SKM-1 (cell line): ENCODE measurements around the gene SYT2.

Experiments
- DNase-seq: peaks from one replicate; lab custom pipeline; 2025; ENCODE audit not compliant: unreplicated experiment; lab: John Stamatoyannopoulos, UW

Gene SYT2

DNA sequence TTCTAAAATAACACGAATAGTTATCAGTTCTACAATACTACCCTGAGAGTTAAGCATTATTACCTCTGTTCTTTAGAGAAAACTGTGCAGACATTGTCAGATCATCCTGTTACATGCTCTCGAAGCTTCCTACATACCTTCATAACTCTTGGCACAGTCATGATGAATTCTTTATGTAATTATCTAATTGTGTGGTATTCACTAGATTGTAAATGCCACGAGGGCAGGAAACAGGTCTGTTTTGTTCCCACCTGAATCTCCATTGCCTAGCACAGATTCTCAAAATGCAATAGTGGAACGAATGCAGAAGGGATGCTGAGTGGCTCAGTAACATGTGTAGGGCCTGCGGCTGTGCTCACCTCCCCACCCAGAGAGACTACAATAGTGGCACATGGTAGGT is 3.4 kb downstream of the SYT2 start:
- no peak for DNase-seq

- no peak for DNase-seq
Observed at GRCh38 chr1:202704601-202705000, 5.7 kb downstream of the SYT2 start.

DNA sequence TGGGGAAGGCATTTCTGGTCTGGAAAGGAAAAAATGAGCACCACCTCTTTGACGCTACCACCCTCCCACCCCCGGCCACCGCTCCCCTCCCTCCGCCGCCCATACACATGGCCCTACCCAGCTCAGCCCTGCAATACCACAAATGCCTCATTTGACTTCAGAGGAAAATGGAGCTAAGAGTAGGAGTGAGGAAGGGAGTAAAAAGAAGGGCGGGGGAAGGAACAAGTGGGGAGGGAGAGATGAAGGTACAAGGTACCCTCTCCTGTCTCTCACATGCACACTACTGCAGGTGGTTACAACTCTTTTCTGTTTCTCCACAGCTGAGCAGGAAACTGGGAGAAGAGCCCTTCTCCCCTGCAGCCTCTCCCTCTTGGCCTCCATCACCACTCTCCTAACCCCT is 7.1 kb downstream of the SYT2 start:
- no peak for DNase-seq

DNA sequence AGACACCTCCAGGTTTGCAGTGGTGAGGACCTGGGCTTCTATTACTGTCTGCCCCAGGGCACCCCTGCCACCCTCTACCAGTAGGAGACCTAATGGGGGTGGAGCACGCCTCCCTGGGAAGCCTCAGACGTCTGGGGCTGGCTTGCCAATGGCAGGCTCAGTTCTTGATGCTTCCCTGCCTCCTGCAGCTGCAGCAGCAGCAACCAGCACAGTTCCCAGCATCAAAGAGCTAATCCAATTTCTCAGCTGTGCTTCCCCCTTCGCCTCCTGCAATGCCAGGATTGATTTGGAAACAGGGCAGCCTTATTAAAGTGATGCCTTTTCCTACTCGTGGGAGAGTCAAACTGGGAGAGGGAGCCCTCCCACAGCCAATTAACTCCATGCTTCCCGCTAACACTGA is 8.2 kb downstream of the SYT2 start:
- DNase-seq, result no peak

DNA sequence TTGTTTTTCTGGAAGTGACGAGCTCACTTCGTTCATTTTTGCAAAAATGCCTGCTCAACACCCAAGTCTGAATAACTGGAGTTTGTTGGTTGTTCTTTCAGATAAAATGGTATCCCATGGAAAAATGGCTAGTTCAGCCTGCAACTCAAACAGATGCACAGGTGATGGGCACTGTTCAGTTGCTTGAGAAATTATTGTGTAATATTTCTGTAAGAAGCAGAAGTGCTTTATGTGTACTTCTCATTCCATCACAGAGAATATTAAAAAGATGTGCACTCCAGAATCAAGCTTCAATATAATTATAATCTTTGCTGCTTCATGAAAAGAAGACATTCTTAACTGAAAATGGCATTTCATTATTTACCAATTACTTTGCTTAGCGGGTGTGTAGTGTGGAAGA is 9.1 kb downstream of the SYT2 start:
- no peak for DNase-seq

GRCh38 chr1:202700061-202700460 is 10.2 kb downstream of the SYT2 start:
- no peak for DNase-seq

DNA sequence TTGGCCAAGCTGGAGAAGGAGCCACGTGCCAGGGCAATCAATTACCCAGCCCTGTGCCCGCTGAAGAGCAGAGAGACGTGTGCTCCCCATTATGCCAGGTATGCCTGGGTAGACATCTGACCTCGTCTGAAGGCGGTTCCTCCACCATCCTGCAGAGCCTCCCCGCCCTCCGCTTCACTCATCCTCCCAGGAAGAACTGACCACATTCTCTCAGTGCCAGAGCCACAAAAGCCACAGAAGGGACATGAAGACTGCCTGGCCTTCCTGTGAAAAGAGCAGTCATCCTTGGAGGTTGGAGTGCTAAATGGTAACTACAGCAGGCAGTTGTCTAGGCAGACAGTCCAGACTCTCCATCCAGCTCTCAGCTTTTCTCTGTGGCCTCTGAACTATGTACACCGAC is 12.0 kb downstream of the SYT2 start:
- no peak for DNase-seq

DNA sequence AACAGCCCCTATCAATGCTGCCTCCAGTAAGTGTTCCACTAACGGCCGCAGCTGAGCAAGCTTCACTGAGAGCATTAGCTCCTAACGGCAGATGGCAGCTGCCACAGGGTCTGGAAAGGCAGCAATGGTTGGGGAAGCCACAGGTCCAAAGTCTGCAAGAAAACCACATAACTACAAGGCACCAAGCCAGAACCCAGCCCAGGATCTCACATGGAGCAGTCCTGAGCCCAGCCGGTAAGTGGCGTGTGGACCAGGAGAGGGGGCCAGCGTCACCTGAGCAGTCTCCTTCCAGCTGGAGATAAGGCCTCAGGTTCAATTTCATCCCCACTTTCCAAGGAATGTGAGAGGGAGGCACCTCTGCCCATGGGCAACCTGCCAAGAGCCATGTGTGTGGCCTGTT is 13.2 kb downstream of the SYT2 start:
- no peak for DNase-seq

DNA sequence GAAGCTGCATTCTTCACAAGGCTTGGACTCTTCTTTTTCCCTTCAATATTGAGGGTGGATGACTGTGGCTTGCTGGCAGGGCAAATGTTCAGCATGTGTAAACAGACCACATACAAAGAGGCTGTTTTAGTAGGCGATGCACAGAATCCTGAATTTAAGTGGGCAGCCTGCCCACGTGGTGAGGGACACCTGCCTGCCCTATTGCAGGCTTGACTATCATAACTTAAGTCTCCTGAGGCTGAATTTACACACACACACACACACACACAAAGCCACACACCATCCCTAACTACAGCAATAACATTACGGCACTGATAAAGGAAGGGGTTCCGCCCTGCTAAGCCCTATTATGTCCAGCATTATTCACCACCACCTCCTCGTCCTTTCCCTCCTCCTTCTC is 15.9 kb downstream of the SYT2 start:
- no peak for DNase-seq

- DNase-seq, result peak; percentile 9
Observed at GRCh38 chr1:202692959-202693555, 17.2 kb downstream of the SYT2 start.

GRCh38 chr1:202691816-202692215 is 18.4 kb downstream of the SYT2 start:
- DNase-seq, result no peak

DNA sequence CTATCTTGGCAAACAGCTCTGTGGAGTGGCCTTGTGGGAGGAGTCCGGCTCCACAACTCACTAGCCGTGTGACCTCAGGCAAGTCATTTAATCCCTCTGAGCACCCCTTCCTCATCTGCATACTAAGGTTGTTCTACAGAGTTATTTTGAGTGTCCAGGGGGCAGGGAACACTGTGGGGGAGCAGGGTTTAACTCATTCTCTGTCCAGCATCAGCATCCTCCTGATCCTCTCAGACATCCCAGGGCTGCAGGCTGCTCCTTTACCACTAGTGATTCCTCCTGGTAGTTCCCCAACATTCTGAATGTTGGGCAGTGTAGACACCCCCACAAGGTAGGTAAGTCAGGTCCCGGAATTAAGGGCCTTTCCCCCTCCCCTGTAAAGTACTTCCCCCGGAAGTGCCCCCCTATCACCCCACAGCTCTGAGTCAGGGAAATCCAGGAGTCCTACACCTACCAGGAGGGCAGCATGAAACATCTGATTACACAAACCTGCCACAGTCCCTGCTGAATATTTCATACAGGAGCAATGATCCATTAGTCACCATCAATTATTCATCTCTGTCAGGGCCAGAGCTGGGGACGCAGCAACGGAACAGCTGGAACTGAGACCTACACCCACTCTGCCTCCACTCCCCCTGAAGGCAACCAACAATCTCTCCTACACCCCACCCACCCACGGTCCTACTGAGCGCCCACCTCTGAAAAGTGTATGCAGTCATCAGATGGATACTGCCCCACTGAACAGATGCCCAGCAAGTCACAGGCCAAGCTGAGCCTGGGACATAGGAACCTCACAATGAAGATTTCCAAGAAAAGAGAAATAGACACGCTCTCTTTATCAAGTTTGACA is 20.5 kb downstream of the SYT2 start:
- DNase-seq, result no peak

DNA sequence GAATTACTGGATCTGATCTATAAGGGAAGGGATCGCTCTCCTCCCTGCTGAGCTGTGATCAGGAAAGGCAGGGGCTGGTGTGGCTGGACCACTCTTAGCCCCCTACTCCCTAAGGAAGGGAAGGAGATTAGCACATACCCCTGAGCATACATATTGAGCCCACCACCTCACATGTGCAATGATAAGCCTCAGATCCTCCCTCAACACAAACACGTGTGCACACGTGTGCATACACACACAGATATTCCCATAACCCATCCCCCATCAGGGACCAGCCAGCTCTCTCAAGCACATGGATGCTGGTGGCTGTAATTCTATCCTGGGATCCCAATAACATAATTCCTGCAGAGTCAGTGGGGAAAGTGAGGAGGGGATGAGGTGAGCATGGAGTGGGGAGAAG is 21.2 kb downstream of the SYT2 start:
- no peak for DNase-seq

GRCh38 chr1:202688401-202688800 is 21.9 kb downstream of the SYT2 start:
- DNase-seq, result no peak

GRCh38 chr1:202687798-202688197 is 22.5 kb downstream of the SYT2 start:
- no peak for DNase-seq

DNA sequence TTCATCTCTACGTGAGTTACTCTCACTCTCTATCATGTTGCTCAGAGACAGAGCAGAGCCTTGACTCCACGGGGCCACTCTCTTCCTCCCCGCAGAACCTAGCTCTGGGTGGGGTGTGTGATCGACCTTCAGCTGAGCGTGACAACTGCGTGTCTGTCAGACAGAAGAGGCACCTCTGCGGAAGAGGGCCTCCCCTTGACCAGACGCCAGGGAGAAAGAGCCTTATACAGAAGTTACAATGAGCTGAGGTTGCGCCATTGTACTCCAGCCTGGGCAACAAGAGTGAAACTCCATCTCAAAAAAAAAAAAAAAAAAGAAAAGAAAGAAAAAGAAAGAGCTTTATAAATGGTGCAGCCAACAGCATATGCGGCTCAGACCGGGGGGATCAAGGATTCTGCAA is 22.9 kb downstream of the SYT2 start:
- DNase-seq, result no peak

DNA sequence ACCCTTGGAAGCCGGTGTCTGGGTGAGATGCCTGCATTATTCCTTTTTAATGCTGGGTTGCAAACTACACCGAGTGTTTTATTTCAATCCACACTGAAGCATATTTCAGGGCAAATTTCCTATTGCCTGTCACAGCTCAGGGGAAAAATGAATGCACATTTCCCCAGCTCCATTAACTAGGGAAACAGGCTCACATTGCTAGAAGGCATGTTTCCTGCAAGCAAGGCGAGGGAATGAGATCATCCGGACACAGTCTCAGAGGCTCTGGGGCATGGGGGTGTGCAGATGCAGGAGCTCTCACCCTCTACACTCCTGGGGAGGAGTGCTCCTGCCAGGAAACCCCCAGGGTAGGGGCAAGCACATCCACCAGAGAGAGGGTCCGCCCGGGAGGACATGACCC is 24.6 kb downstream of the SYT2 start:
- DNase-seq, result no peak

- no peak for DNase-seq
Observed at GRCh38 chr1:202684716-202685115, 25.5 kb downstream of the SYT2 start.

DNA sequence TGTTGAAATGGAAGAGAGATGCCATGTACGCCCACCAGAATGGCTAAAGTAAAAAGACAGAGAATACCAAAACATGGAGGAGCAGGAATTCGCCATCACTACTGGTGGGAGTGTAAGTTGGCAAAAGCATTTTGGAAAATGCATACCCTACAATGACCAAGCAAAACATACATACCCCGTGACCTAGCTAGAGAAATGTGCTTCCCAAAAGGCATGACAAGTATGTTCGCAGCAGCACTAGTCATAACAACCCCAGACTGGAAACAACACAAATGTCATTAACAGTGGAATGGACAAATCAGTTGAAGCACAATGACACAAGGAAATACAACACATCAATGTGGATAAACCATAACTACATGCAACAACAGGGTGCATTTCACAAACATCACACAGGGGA is 27.2 kb downstream of the SYT2 start:
- no peak for DNase-seq

- DNase-seq, result no peak
Observed at GRCh38 chr1:202682477-202682876, 27.8 kb downstream of the SYT2 start.

DNA sequence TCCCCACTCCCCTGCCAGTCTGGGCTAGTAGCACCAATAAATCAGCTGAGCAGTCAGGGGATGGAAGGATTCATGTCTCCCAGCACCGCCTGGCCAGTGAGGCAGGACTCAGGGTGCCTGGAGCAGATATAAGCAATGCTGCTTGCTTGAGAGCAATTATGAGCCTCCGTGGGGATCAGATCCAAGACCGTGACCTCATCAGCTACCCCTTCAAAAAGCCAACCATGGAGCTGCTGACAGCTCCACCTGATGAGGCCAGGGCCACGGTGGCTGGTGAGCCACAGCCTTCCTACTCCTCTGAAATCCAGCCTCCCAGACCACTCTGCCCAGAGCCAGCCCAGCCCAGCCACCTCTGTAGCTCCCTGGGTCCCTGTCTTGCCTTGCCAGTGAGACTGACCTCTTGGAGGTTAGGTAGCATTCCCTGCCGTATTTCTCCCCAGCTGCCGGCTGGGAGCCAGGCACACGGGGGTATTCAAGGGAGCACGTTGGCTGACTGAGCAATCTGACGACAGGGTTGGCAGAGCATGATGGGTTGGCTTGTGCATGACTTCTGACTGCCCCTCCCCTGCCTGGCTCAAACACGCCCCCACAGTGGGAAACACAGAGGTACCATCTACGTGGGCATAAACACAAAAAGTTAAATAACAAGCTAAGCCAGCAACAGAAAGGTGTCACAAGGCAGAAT is 28.4 kb downstream of the SYT2 start:
- DNase-seq, result no peak
